Measurements from ENCODE around the gene CCDC126.

The CCDC126 gene

GRCh38 chr7:23662124-23662983 lies 65.2 kb downstream of the CCDC126 start:
- no peak for TF ChIP-seq SNAI2 (CRISPR knock-in tag; IDR thresholded peaks at IDR 0.05)
- peak; percentile 51; the same call in 1 of the 3 replicates for ATAC-seq

- no peak for TF ChIP-seq ZC3H10 (CRISPR knock-in tag; IDR thresholded peaks at IDR 0.05)
- no peak for TF ChIP-seq ZNF565 (CRISPR knock-in tag; conservative IDR thresholded peaks at IDR 0.05; ENCODE audit: low read depth)
- no peak for TF ChIP-seq PPARA (CRISPR knock-in tag; IDR thresholded peaks at IDR 0.05; ENCODE audit: borderline replicate concordance)
- TF ChIP-seq ZNF70 (CRISPR knock-in tag; IDR thresholded peaks at IDR 0.05), result no peak
- TF ChIP-seq ISL1 (CRISPR knock-in tag; IDR thresholded peaks at IDR 0.05), result no peak
- TF ChIP-seq SNAI2 (CRISPR knock-in tag; IDR thresholded peaks at IDR 0.05), result no peak
- TF ChIP-seq TCF4 (CRISPR knock-in tag; IDR thresholded peaks at IDR 0.05; ENCODE audit: borderline replicate concordance), result no peak
- TF ChIP-seq CSDC2 (CRISPR knock-in tag; IDR thresholded peaks at IDR 0.05), result no peak
- TF ChIP-seq TSHZ2 (CRISPR knock-in tag; IDR thresholded peaks at IDR 0.05), result no peak
- no peak for ATAC-seq
Observed at GRCh38 chr7:23662984-23663313, 65.8 kb downstream of the CCDC126 start.

- no peak for TF ChIP-seq ZNF70 (CRISPR knock-in tag; IDR thresholded peaks at IDR 0.05)
- no peak for TF ChIP-seq PPARA (CRISPR knock-in tag; IDR thresholded peaks at IDR 0.05; ENCODE audit: borderline replicate concordance)
- no peak for TF ChIP-seq ARNTL (CRISPR knock-in tag; IDR thresholded peaks at IDR 0.05; ENCODE audit: borderline replicate concordance, low read depth)
- no peak for TF ChIP-seq RARB (CRISPR knock-in tag; IDR thresholded peaks at IDR 0.05)
- TF ChIP-seq CREB5 (CRISPR knock-in tag; IDR thresholded peaks at IDR 0.05; ENCODE audit: low read depth), result no peak
- no peak for TF ChIP-seq ZNF565 (CRISPR knock-in tag; conservative IDR thresholded peaks at IDR 0.05; ENCODE audit: low read depth)
- TF ChIP-seq CSRNP3 (CRISPR knock-in tag; IDR thresholded peaks at IDR 0.05), result no peak
- TF ChIP-seq TCF4 (CRISPR knock-in tag; IDR thresholded peaks at IDR 0.05; ENCODE audit: borderline replicate concordance), result no peak
- TF ChIP-seq ESRRG (CRISPR knock-in tag; IDR thresholded peaks at IDR 0.05), result no peak
- TF ChIP-seq ZFP30 (CRISPR knock-in tag; IDR thresholded peaks at IDR 0.05), result no peak
- ATAC-seq, result no peak
Observed at GRCh38 chr7:23664122-23664521, 66.9 kb downstream of the CCDC126 start.

- ATAC-seq, result no peak
- TF ChIP-seq ZC3H10 (CRISPR knock-in tag; IDR thresholded peaks at IDR 0.05) (no peak), ZNF8 (CRISPR knock-in tag; IDR thresholded peaks at IDR 0.05) (no peak), OSR1 (CRISPR knock-in tag; IDR thresholded peaks at IDR 0.05) (no peak)
Observed at GRCh38 chr7:23672033-23672432, 74.9 kb downstream of the CCDC126 start.

- peak; percentile 98 for ATAC-seq
- TF ChIP-seq CSDC2 (CRISPR knock-in tag; IDR thresholded peaks at IDR 0.05), result peak; percentile 45; the same call in 1 of the 2 replicates
- 0 out of 2 replicates have a peak, but pooled peaks have one; percentile 35 for TF ChIP-seq TSHZ2 (CRISPR knock-in tag; IDR thresholded peaks at IDR 0.05)
- TF ChIP-seq ZC3H10 (CRISPR knock-in tag; IDR thresholded peaks at IDR 0.05), result no peak
Observed at GRCh38 chr7:23679898-23680413, 82.8 kb downstream of the CCDC126 start, which contains the start of gene FAM221A. Gene FAM221A, plus strand, starts transcription at chr7:23680199. Its CDS starts 20 bp downstream, at chr7:23680219.
